ENCODE data around the gene KCNMB4.

Gene KCNMB4

DNA sequence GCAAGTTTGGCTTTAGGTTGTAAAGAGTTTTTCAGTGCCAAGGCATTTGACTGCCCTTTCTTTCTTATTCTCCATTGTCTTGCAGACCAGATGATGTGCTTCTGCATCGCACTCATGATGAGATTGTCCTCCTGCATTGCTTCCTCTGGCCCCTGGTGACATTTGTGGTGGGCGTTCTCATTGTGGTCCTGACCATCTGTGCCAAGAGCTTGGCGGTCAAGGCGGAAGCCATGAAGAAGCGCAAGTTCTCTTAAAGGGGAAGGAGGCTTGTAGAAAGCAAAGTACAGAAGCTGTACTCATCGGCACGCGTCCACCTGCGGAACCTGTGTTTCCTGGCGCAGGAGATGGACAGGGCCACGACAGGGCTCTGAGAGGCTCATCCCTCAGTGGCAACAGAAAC lies 64.3 kb downstream of the KCNMB4 start:
- DNase-seq (ENCODE audit: low read depth in 1 of 2, low spot score in 1 of 2): no peak

- DNase-seq (ENCODE audit: low read depth in 1 of 2, low spot score in 1 of 2): no peak
Measured at GRCh38 chr12:70436836-70437235, 70.7 kb downstream of the KCNMB4 start.

DNA sequence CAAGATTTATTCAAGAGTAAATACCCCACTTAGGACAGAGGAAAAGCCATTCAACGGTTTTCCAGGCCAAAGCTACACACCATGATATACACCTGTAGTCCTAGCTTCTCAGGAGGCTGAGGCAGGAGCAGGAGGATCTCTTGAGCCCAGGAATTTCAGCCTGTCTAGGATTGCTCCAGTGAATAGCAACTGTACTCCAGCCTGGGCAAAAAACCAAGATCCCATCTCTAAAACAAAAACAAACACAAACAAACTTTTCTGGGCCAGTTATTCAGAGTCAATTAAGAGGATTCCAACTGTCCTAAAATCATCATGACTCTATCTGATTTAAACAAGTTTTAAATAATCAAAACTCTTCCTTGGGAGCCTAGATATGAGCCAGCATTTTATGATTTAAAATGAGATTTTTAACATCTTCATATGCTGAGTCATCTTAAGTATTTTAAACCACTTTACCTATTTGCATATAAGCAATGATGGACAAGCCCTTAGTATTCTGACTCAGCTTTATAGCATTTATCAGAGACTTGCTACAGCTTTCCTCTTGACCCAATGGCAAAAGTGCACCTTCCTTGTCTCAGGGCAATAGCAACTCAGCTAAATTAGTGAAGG lies 77.1 kb downstream of the KCNMB4 start:
- no peak for DNase-seq (ENCODE audit: low read depth in 1 of 2, low spot score in 1 of 2)

- DNase-seq (ENCODE audit: low read depth in 1 of 2, low spot score in 1 of 2): no peak
Measured at GRCh38 chr12:70444903-70445302, 78.8 kb downstream of the KCNMB4 start.

- DNase-seq (ENCODE audit: low read depth in 1 of 2, low spot score in 1 of 2): no peak
Measured at GRCh38 chr12:70448371-70448770, 82.3 kb downstream of the KCNMB4 start.

DNA sequence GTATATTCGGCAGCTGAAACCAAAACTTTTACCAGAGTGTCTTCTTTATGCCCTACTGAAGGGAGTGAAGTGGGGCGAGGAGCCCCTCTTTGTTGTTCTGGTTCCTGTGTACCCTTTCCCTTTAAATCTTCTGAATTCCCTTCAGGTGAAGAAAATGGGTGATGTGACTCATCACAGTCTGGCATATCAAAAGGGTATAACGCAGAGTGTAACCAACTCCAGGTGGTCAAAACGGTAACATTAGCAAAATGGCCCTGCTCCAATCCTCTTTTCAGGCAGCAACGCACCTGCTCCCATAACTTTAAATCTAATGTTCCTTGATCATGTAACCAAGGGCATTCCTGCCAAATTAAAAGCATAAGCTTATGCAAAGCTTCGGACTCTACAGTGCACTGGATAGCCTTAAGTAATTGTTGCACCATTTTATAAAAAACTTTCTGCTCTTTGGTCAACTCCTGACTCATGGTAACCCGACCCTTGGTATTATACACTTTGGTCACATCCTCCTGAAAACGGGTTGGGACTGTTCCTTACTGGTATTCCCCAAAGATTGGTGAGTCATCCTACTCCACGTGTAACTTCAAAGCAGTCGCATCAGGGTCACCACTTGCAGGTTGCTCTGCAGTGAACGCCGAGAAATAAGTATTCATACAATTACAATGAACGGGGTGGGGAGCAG lies 83.1 kb downstream of the KCNMB4 start:
- DNase-seq (ENCODE audit: low read depth in 1 of 2, low spot score in 1 of 2): no peak

GRCh38 chr12:70449753-70450341 lies 83.8 kb downstream of the KCNMB4 start:
- no peak for DNase-seq (ENCODE audit: low read depth in 1 of 2, low spot score in 1 of 2)

DNA sequence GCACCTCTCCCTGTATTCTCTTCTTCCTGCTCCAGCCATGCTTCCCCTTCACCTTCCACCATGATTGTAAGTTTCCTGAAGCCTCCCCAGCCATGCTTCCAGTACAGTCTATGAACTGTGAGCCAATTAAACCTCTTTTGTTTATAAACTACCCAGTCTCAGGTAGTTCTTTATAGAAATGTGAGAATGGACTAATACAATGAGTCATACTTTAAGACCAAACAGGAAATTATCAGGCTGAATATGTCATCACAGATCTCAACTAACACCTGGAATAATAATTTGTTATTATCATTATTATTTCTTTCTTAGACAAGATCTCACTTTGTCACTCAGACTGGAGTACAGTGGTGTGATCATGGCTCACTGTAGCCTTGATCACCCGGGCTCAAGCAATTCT lies 85.4 kb downstream of the KCNMB4 start:
- no peak for DNase-seq (ENCODE audit: low read depth in 1 of 2, low spot score in 1 of 2)

- DNase-seq (ENCODE audit: low read depth in 1 of 2, low spot score in 1 of 2): no peak
Measured at GRCh38 chr12:70456953-70457352, 90.9 kb downstream of the KCNMB4 start.

DNA sequence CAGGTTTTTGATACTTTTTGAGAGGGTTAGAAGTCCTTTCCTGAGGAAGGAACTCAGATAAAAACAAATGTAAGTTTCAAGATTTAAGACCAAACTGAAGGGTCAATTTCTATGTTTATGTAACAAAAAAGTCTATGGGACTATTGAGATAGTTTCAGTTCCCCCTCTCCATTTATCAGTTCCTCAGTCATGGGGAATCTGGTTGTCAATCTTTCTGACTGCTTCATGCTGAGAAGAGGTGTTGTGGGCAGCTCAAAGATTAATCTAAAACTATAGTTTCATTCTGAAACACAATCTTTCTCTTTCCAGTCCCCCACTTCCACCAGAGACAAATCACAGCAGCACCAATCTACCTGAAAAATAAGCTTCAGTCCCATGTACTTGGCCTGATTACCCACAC lies 93.7 kb downstream of the KCNMB4 start:
- no peak for DNase-seq (ENCODE audit: low read depth in 1 of 2, low spot score in 1 of 2)

DNA sequence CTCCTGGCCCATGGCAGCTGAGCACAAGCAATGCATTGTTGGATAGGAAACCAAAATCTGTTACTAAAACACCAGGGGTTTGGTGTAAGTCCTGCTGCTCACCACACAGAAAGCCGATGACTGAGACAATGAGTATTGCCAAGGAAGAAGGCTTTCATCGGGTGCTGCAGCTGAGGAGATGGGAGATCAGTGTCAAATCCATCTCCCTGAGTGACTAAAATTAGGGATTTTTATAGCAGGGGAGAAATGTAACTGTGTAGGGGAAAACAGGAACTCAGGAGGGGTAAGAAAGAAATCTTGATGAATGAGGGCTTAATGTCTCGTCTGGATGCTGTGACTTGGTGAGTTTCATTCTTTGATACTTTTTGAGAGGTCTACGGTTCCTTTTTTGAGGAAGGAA lies 97.9 kb downstream of the KCNMB4 start:
- DNase-seq (ENCODE audit: low read depth in 1 of 2, low spot score in 1 of 2): no peak

DNA sequence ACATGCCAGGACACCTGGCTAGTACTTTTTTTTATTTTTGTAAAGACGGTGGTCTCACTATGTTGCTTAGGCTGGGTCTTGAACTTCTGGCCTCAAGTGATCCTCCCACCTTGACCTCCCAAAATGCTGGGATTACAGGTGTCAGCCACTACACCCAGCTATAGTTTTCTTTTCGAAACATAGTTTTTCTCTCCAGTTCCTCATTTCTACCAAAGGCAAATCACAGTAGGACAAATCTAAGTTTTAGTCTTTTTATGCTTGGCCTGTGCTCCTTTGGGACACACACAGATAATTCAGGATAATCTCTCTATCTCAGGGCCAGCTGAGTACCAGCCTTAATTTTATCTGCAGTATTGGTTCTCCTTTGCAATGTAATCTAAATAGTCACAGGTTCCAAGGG lies 100.7 kb downstream of the KCNMB4 start:
- no peak for DNase-seq (ENCODE audit: low read depth in 1 of 2, low spot score in 1 of 2)

GRCh38 chr12:70467476-70467875 lies 101.4 kb downstream of the KCNMB4 start:
- no peak for DNase-seq (ENCODE audit: low read depth in 1 of 2, low spot score in 1 of 2)

DNA sequence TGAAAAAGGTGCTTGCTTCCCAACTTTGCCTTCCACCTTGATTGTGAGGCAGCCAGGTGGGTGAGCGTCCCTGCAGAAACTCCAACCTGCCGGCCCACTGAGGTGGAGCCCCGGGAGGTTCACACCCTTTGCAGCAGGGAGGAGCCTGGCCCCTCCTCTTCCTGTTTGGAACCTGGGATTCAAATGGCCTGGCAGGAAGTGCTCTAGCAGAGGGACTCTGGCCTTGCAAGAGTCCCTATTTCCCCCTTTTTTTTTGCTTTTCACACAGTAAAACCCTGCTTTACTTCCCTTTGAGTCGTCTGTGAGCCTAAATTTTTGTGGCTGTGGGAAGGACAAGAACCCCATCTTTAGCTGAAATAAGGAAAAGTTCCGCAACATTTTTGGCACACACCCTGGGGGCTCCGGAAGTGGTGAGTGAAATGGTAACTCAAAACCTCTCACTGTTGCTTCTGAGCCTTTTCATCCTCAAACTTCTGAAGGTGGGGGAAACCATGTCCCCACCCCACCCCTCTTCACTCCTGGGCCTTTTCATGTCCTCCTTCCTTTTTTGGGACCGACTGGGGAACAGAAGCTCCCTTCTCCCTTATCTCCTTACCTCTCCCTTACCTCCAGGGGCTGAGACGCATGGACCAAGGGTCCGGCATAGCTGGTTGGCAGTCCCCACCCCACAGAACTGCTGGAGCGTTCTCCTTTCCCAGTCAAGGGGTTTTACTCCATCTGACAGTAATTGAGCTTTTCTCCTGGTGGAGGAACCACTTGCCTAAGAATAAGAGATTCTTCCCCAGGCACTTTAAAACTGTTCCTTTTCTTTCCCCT lies 102.0 kb downstream of the KCNMB4 start:
- no peak for DNase-seq (ENCODE audit: low read depth in 1 of 2, low spot score in 1 of 2)

DNA sequence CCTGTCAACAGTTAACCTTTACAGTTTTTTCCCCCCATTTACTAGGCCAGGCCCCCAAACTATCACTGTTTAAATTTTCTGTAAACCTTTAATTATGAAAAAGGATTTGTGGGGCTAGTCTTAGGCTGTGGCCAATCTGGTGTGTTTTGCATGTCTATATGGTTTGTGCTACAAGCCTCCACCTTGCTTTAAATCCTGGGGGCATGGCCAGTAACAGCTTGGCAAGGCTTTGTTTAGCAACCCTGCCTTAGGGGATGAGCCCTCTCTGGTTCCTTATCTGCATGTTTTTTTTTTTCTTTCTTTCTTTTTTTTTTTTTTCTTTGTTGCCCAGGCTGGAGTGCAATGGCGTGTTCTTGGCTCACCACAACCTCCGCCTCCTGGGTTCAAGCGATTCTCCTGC lies 102.7 kb downstream of the KCNMB4 start:
- DNase-seq (ENCODE audit: low read depth in 1 of 2, low spot score in 1 of 2): no peak

DNA sequence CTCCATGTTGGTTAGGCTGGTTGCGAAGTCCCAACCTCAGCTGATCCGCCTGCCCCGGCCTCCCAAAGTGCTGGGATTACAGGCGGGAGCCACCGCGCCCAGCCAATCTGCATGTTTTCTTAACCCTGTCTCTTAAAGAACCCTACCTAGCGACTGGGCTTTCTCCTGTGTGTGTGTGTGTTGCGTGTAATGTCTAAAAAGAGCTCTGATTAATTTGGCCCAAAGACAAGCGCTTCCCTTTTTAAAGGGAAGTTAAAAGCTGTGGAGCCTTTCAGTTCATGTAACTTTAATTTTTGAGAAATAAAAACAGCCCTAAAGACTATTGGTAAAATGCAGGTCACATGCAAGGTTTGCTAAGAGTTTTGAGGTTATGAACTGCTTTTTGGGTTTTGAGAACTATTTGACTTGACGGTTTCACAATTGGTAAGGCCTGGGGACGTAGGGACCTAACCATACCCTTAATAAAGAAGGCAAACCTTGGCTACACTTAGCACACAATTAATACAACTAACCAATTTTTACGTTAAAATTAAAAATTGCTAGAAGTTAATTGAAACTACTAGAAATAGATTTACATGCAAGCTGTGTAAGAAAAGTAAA lies 103.2 kb downstream of the KCNMB4 start:
- no peak for DNase-seq (ENCODE audit: low read depth in 1 of 2, low spot score in 1 of 2)

GRCh38 chr12:70482764-70483163 lies 116.7 kb downstream of the KCNMB4 start:
- no peak for DNase-seq (ENCODE audit: low read depth in 1 of 2, low spot score in 1 of 2)

All from activated T-helper 1 cell treated with anti-CD3 and anti-CD28 coated beads, Interleukin-2, amount 50 U/mL, for 16 hours (primary cell).